Measurements from ENCODE around the gene GGN. TPM values are rescaled to one million over a fixed set of nuclear protein-coding genes. Genes with fewer than 3 reads are reported as not detected.

Gene GGN
- total and polyA plus RNA-seq, 2 of the 13 experiments (the other 11 are each of a cell fraction or from before 2014, with no cell fraction given), result not detected

DNA sequence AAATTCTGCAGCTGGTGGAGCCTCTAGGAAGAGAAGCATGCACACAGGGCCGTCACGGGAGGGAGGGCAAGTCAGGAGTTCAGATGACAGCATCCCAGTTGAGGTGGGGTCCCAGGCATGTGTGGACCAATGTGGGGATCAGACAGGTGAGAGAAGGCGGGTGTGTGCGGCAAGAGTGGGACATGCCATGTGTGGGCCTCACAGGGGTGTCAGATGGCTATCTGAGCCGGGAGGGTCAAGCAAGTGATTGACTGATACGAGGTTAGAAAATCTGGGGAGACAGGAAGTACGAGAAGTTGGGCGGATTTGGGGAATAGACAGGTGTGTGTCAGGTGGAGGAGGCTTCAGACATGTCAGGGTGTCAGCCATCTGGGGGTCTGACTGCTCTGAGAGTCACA, 29.3 kb upstream of the GGN start (continued):
- no peak for TF ChIP-seq KIAA2018 (CRISPR knock-in tag; IDR thresholded peaks at IDR 0.05; ENCODE audit: borderline replicate concordance)
- no peak for TF ChIP-seq ZBTB7B (CRISPR knock-in tag; IDR thresholded peaks at IDR 0.05)
- no peak for TF ChIP-seq ZNF773 (CRISPR knock-in tag; IDR thresholded peaks at IDR 0.05; ENCODE audit: borderline replicate concordance)
- TF ChIP-seq SCMH1 (CRISPR knock-in tag; IDR thresholded peaks at IDR 0.05; ENCODE audit: borderline replicate concordance), result no peak
- no peak for TF ChIP-seq ARNTL (CRISPR knock-in tag; IDR thresholded peaks at IDR 0.05)
- TF ChIP-seq TSC22D2 (CRISPR knock-in tag; IDR thresholded peaks at IDR 0.05; ENCODE audit: borderline replicate concordance), result no peak
